Keratinocyte (primary cell): ENCODE data around the gene FBXW7. TPM values are rescaled to one million over a fixed set of nuclear protein-coding genes. Genes with fewer than 3 reads are reported as not detected.

Experiments
- DNase-seq: peaks from one replicate; pipeline ENCODE4 v3.0.0-alpha.2; 2011; ENCODE audit warnings: low read depth, missing footprints, low spot score
- FAIRE-seq: peaks from 2 replicates; lab custom pipeline; 2011; peaks lifted over from hg19 to GRCh38; lab: Jason Lieb, UNC
- H2AFZ ChIP-seq: 2 replicates; pipeline ENCODE4 v1.6.0; 2012; ENCODE audit warnings: low read length, control low read depth, inconsistent platforms; ENCODE audit not compliant: control insufficient read depth
- H3K27ac ChIP-seq: 2 replicates; pipeline ENCODE4 v1.5.1; 2011; ENCODE audit warnings: low read length; ENCODE audit not compliant: control insufficient read depth, insufficient read depth
- H3K27me3 ChIP-seq: 3 replicates; pipeline ENCODE4 v1.6.0; 2011; ENCODE audit warnings: low read length; ENCODE audit not compliant: control insufficient read depth, insufficient read depth; ENCODE audit errors: extremely low read depth
- H3K36me3 ChIP-seq, 2 experiments: 2 replicates in 1 of 2; 3 replicates in 1 of 2; pipeline ENCODE4 v1.5.1; 2011; ENCODE audit warnings: low read length in 2 of 2, mild to moderate bottlenecking in 1 of 2; ENCODE audit not compliant: control insufficient read depth in 2 of 2, insufficient read depth in 2 of 2; ENCODE audit errors: extremely low read depth in 1 of 2
- H3K4me1 ChIP-seq: 3 replicates; pipeline ENCODE4 v1.5.1; 2011; ENCODE audit warnings: low read length; ENCODE audit not compliant: control insufficient read depth, insufficient read depth; ENCODE audit errors: extremely low read depth
- H3K4me2 ChIP-seq: 3 replicates; pipeline ENCODE4 v1.6.0; 2011; ENCODE audit warnings: low read depth, low read length; ENCODE audit not compliant: control insufficient read depth, insufficient read depth; ENCODE audit errors: extremely low read depth
- H3K4me3 ChIP-seq, 3 experiments: fragments of 200-600 bp in 1 of 3; sonication (generic) in 1 of 3; 2 replicates in 2 of 3; 3 replicates in 1 of 3; pipeline ENCODE4 v1.5.1; 2011 to 2016; ENCODE audit warnings: low read length in 3 of 3, mild to moderate bottlenecking in 3 of 3, control low read depth in 2 of 3, inconsistent platforms in 1 of 3, low read depth in 1 of 3, mixed read lengths in 1 of 3, mixed run types in 1 of 3, moderate library complexity in 1 of 3; ENCODE audit not compliant: control insufficient read depth in 2 of 3, insufficient read depth in 2 of 3; ENCODE audit errors: extremely low read depth in 1 of 3
- H3K79me2 ChIP-seq: 2 replicates; pipeline ENCODE4 v1.6.0; 2012; ENCODE audit warnings: low read length; ENCODE audit not compliant: control insufficient read depth, insufficient read depth
- H3K9ac ChIP-seq: 3 replicates; pipeline ENCODE4 v1.6.0; 2011; ENCODE audit warnings: low read length; ENCODE audit not compliant: control insufficient read depth, insufficient read depth; ENCODE audit errors: extremely low read depth
- H3K9me1 ChIP-seq: 3 replicates; pipeline ENCODE4 v1.6.0; 2011; ENCODE audit warnings: low read length; ENCODE audit not compliant: control insufficient read depth, insufficient read depth; ENCODE audit errors: extremely low read depth
- H3K9me3 ChIP-seq: 2 replicates; pipeline ENCODE4 v1.5.1; 2012; ENCODE audit warnings: low read depth, low read length; ENCODE audit not compliant: control insufficient read depth
- H4K20me1 ChIP-seq: 3 replicates; pipeline ENCODE4 v1.6.0; 2011; ENCODE audit warnings: low read length; ENCODE audit not compliant: control insufficient read depth, insufficient read depth; ENCODE audit errors: extremely low read depth
- CTCF ChIP-seq, 3 experiments: IDR thresholded peaks in 1 of 3; conservative IDR thresholded peaks in 1 of 3; optimal IDR thresholded peaks in 1 of 3; 2 replicates in 2 of 3; 3 replicates in 1 of 3; pipeline versions ENCODE3 to v1.5.1; 2011; ENCODE audit warnings: low read length in 3 of 3, mild to moderate bottlenecking in 3 of 3, moderate library complexity in 2 of 3, control low read depth in 1 of 3, inconsistent platforms in 1 of 3; ENCODE audit not compliant: insufficient read depth in 2 of 3; ENCODE audit errors: extremely low read depth in 1 of 3
- EZH2 ChIP-seq: IDR thresholded peaks from one replicate; pipeline ENCODE4 v1.6.1; 2012; ENCODE audit warnings: inconsistent platforms, mild to moderate bottlenecking, low read length, moderate library complexity
- dilution Hi-C: fragments of 300-500 bp; cut with MboI; formaldehyde crosslinking; loops from one replicate; pipeline ENCODE4 v1.7.0; 2020; ENCODE audit warnings: low sequenced_read_pairs; ENCODE audit not compliant: extremely low pct_ligation_motif_present
- polyA plus RNA-seq, 5 experiments: library from polyadenylated mRNA; depleted of rRNA in 3 of 5; stranded (reverse) in 3 of 5; stranded (forward) in 1 of 5; unstranded in 1 of 5; fragments of >200 nt; gene quantifications; 1 replicate in 1 of 5; 2 replicates in 3 of 5; 3 replicates in 1 of 5; pipeline versions ENCODE4 v1.2.1 to v1.2.3, GENCODE V29; 2011 to 2012; ENCODE audit warnings: missing spikeins in 2 of 5, low read depth in 1 of 5, low replicate concordance in 1 of 5

Gene FBXW7
- polyA plus RNA-seq, 1 donor (not counting 4 experiments of a cell fraction or from before 2014, with no cell fraction given), result 39.6 TPM

DNA sequence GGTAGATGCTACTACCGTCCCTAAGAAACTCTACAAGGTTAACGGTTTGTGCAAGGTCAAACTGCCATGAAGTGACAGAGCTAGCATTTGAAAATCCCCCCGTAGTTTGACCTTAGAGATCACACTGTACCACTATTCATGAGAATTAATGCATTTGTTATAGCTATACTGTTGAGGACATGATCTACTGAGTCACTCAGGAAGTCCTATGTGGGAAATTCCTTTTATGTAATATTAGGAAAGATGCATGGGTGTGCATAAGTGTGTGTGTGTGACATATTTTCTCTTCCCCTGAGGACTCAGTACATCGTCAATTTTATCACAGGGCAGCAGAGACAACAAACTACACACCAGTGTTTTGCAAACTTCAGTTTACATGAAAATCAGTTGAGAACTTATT lies 141.1 kb downstream of the FBXW7 start:
- H3K4me1 ChIP-seq, result no peaks in the 10 kb centered on the region
- no peaks in the 10 kb centered on the region for H3K36me3 ChIP-seq
- TF ChIP-seq CTCF (optimal IDR thresholded peaks at IDR 0.05 in 1 of 3, IDR thresholded peaks at IDR 0.05 in 1 of 3, conservative IDR thresholded peaks at IDR 0.05 in 1 of 3; ENCODE audit: extremely low read depth in 1 of 3, insufficient read depth in 2 of 3, low read length in 3 of 3) (no peak), EZH2 (no peak)
- H3K9me1 ChIP-seq, result no peaks in the 10 kb centered on the region
- no peak overlapping the region for H3K4me2 ChIP-seq
- dilution Hi-C loops, result no loop called here
- FAIRE-seq (no peak), DNase-seq (no peak)
- no peak overlapping the region for H3K27ac ChIP-seq
- H4K20me1 ChIP-seq, result no peaks in the 10 kb centered on the region
- no peak overlapping the region for H3K9ac ChIP-seq
- no peak overlapping the region for H2AFZ ChIP-seq
- H3K4me3 ChIP-seq, result no peak overlapping the region
- H3K9me3 ChIP-seq, result no peaks in the 10 kb centered on the region
- H3K27me3 ChIP-seq, result no peaks in the 10 kb centered on the region
- H3K79me2 ChIP-seq, result peaks cover 6% of the 10 kb centered on the region

DNA sequence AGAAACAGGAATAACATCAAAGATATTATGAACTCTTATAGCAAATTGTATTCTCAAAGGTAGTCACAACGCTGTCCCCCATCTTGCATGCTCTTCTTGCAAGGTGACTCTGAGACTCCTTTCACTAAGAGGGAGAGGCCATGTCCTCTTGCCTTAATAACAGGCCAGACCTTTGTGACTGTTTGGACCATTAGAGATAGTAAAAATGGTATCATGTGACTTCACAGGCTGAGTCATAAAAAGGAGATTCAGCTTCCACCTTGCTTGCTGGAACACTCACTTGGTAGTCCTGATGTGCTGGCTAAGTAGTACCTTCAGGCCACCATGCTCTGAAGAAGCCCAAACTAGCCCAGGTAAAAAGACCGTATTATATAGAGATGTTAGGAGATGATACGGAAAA lies 143.8 kb downstream of the FBXW7 start:
- Histone ChIP-seq H3K9ac (no peak overlapping the region), H3K36me3 (no peaks in the 10 kb centered on the region), H3K4me3 (no peak overlapping the region), H3K27ac (no peak overlapping the region), H3K79me2 (peaks cover 9% of the 10 kb centered on the region), H3K9me3 (no peaks in the 10 kb centered on the region), H3K4me1 (no peaks in the 10 kb centered on the region), H3K4me2 (no peak overlapping the region), H4K20me1 (no peaks in the 10 kb centered on the region), H2AFZ (no peak overlapping the region), H3K9me1 (no peaks in the 10 kb centered on the region), H3K27me3 (no peaks in the 10 kb centered on the region)
- FAIRE-seq, result peak; percentile 79
- dilution Hi-C loops, result no loop called here
- TF ChIP-seq EZH2 (no peak), CTCF (optimal IDR thresholded peaks at IDR 0.05 in 1 of 3, IDR thresholded peaks at IDR 0.05 in 1 of 3, conservative IDR thresholded peaks at IDR 0.05 in 1 of 3; ENCODE audit: extremely low read depth in 1 of 3, insufficient read depth in 2 of 3, low read length in 3 of 3) (no peak)
- DNase-seq, result no peak
